ENCODE data around the gene CD93. TPM values are rescaled to one million over a fixed set of nuclear protein-coding genes. Genes with fewer than 3 reads are reported as not detected.

CD93 gene
- total RNA-seq, 1 donor from 2014 or later: under 0.01 TPM

DNA sequence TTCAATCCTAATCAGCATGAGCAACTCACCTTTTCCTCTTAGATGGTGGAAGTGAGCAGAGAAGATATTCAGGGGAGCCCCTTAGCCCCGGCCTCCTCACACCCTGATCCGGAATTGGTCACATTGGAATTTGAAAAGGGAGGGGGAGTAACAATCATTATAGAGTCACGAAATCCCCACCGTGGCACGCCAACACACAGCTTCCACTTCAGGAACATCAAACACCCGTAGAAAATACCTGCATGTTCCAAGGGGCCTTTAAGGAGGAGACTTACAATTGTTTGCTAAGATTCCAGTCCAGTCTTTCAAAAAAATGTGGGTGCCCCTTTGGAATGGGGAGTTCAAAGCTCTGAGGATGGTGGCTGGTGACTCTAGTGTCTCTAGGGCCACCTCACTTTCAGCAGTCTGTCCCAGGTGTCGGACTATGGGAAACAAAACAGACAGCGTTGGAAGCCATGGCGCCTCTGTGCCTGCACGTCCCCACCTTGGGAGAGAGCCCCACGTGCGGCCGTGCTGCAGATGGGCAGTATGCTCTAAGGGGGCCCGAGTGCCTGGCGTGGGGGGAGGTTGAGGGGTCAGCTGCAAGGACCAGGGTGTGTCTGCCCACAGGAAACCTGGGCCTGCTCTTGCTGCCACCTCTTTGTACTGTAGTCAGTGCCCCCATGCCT, 2.4 kb downstream of the CD93 start:
- FAIRE-seq (no peak), DNase-seq (ENCODE audit: low read depth) (no peak)
- TF ChIP-seq, protein P1, sequence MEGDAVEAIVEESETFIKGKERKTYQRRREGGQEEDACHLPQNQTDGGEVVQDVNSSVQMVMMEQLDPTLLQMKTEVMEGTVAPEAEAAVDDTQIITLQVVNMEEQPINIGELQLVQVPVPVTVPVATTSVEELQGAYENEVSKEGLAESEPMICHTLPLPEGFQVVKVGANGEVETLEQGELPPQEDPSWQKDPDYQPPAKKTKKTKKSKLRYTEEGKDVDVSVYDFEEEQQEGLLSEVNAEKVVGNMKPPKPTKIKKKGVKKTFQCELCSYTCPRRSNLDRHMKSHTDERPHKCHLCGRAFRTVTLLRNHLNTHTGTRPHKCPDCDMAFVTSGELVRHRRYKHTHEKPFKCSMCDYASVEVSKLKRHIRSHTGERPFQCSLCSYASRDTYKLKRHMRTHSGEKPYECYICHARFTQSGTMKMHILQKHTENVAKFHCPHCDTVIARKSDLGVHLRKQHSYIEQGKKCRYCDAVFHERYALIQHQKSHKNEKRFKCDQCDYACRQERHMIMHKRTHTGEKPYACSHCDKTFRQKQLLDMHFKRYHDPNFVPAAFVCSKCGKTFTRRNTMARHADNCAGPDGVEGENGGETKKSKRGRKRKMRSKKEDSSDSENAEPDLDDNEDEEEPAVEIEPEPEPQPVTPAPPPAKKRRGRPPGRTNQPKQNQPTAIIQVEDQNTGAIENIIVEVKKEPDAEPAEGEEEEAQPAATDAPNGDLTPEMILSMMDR (IDR thresholded peaks at IDR 0.05; ENCODE audit: insufficient read depth, low read length, severe bottlenecking): no peak
- H3K4me3 ChIP-seq (ENCODE audit: low read depth, low read length): no peak overlapping the region
- H3K36me3 ChIP-seq (ENCODE audit: control insufficient read depth, insufficient read depth, low read length): no peaks in the 10 kb centered on the region
- H3K27me3 ChIP-seq (ENCODE audit: control insufficient read depth, insufficient read depth, low read length): no peaks in the 10 kb centered on the region

GRCh38 chr20:23082846-23083552, 3.1 kb downstream of the CD93 start:
- FAIRE-seq: peak; percentile 95
- DNase-seq (ENCODE audit: low read depth): peak; percentile 91
- Histone ChIP-seq H3K4me3 (ENCODE audit: low read depth, low read length) (no peak overlapping the region), H3K36me3 (ENCODE audit: control insufficient read depth, insufficient read depth, low read length) (no peaks in the 10 kb centered on the region), H3K27me3 (ENCODE audit: control insufficient read depth, insufficient read depth, low read length) (no peaks in the 10 kb centered on the region)
- TF ChIP-seq, protein P1 (IDR thresholded peaks at IDR 0.05; ENCODE audit: insufficient read depth, low read length, severe bottlenecking): no peak

GRCh38 chr20:23081263-23081819, 4.8 kb downstream of the CD93 start:
- Histone ChIP-seq H3K36me3 (ENCODE audit: control insufficient read depth, insufficient read depth, low read length) (no peaks in the 10 kb centered on the region), H3K4me3 (ENCODE audit: low read depth, low read length) (no peak overlapping the region), H3K27me3 (ENCODE audit: control insufficient read depth, insufficient read depth, low read length) (no peaks in the 10 kb centered on the region)
- FAIRE-seq (no peak), DNase-seq (ENCODE audit: low read depth) (no peak)
- TF ChIP-seq, protein P1 (IDR thresholded peaks at IDR 0.05; ENCODE audit: insufficient read depth, low read length, severe bottlenecking): no peak

DNA sequence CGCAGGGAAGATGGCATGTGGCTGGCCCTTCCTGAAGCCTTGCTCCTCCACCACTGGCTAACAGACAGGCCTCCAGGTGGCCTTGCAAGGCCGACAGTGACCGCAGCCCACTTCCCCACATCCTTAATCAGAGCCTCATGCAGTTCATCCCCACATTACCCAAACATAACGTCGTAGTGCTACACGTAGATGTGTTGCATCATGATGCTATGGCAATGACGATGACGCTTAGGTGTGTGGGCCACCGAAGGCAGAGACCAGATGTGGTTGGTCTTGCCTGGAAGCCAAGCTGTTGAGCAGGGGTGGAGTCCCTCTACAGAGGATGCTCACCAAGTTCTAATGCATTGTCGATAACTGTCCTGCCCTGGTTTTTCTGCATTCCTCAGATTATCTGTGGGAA, 5.6 kb downstream of the CD93 start:
- Histone ChIP-seq H3K36me3 (ENCODE audit: control insufficient read depth, insufficient read depth, low read length) (no peaks in the 10 kb centered on the region), H3K27me3 (ENCODE audit: control insufficient read depth, insufficient read depth, low read length) (no peaks in the 10 kb centered on the region), H3K4me3 (ENCODE audit: low read depth, low read length) (no peak overlapping the region)
- TF ChIP-seq, protein P1 (IDR thresholded peaks at IDR 0.05; ENCODE audit: insufficient read depth, low read length, severe bottlenecking): no peak
- DNase-seq (ENCODE audit: low read depth) (no peak), FAIRE-seq (no peak)

GRCh38 chr20:23079926-23080325, 6.2 kb downstream of the CD93 start:
- no peak overlapping the region for H3K4me3 ChIP-seq (ENCODE audit: low read depth, low read length)
- no peak for FAIRE-seq
- H3K27me3 ChIP-seq (ENCODE audit: control insufficient read depth, insufficient read depth, low read length): no peaks in the 10 kb centered on the region
- TF ChIP-seq, protein P1 (IDR thresholded peaks at IDR 0.05; ENCODE audit: insufficient read depth, low read length, severe bottlenecking): no peak
- DNase-seq (ENCODE audit: low read depth): no peak
- H3K36me3 ChIP-seq (ENCODE audit: control insufficient read depth, insufficient read depth, low read length): no peaks in the 10 kb centered on the region

Measured in bronchial epithelial cell (primary cell).